Karpas-422 (cell line): Measurements from ENCODE around the gene RALGDS. TPM values are rescaled to one million over a fixed set of nuclear protein-coding genes. Genes with fewer than 3 reads are reported as not detected.
A peak's percentile ranks its signal among the peaks of the same experiment; 100 is the strongest.

Source experiments
- DNase-seq: peaks from one replicate; pipeline ENCODE4 v3.0.0-alpha.2; 2015
- H2AFZ ChIP-seq: fragments of 200-600 bp; sonication (generic); 2 replicates; pipeline ENCODE4 v1.6.1; 2014; ENCODE audit warnings: antibody characterized with exemption, low read length, mixed read lengths
- H3K27ac ChIP-seq: fragments of 200-600 bp; sonication (generic); 2 replicates; pipeline ENCODE4 v1.5.1; 2014; ENCODE audit warnings: mild to moderate bottlenecking, low read length, moderate library complexity
- H3K27me3 ChIP-seq: fragments of 200-600 bp; sonication (generic); 2 replicates; pipeline ENCODE4 v1.6.1; 2014; ENCODE audit warnings: low read length, mixed read lengths
- H3K36me3 ChIP-seq: fragments of 200-600 bp; sonication (generic); 2 replicates; pipeline ENCODE4 v1.6.1; 2014; ENCODE audit warnings: low read length, mixed read lengths; ENCODE audit not compliant: insufficient read depth
- H3K4me1 ChIP-seq: fragments of 200-600 bp; sonication (generic); 2 replicates; pipeline ENCODE4 v1.6.1; 2014; ENCODE audit warnings: mild to moderate bottlenecking, low read length, mixed read lengths
- H3K4me2 ChIP-seq: fragments of 200-600 bp; sonication (generic); 2 replicates; pipeline ENCODE4 v1.6.1; 2014; ENCODE audit warnings: low read length, low read depth, mild to moderate bottlenecking; ENCODE audit not compliant: poor library complexity, severe bottlenecking
- H3K4me3 ChIP-seq: fragments of 200-600 bp; sonication (generic); 2 replicates; pipeline ENCODE4 v1.5.1; 2014; ENCODE audit warnings: mild to moderate bottlenecking, antibody characterized with exemption, low read length, mixed read lengths
- H3K79me2 ChIP-seq: fragments of 200-600 bp; sonication (generic); 2 replicates; pipeline ENCODE4 v1.6.1; 2014; ENCODE audit warnings: mild to moderate bottlenecking, low read length, mixed read lengths
- H3K9ac ChIP-seq: fragments of 200-600 bp; sonication (generic); 2 replicates; pipeline ENCODE4 v1.6.0; 2014; ENCODE audit warnings: low read length
- H3K9me2 ChIP-seq: fragments of 200-600 bp; sonication (generic), shearing (Covaris generic); replicated peaks from 2 replicates; pipeline ENCODE4 v1.6.0; 2014; ENCODE audit warnings: mild to moderate bottlenecking, low read length, moderate library complexity; ENCODE audit not compliant: insufficient read depth
- H3K9me3 ChIP-seq: fragments of 300-700, 200-600 bp; sonication (generic); 2 replicates; pipeline ENCODE4 v1.6.1; 2014; ENCODE audit warnings: low read length, mixed read lengths
- H4K20me1 ChIP-seq: fragments of 200-600 bp; sonication (generic); 2 replicates; pipeline ENCODE4 v1.6.1; 2014; ENCODE audit warnings: mild to moderate bottlenecking, antibody characterized with exemption, low read length, low read depth; ENCODE audit not compliant: insufficient read depth
- total RNA-seq: library from RNA; depleted of rRNA; stranded (reverse); fragments of >200 nt; shearing (Covaris generic); gene quantifications from 2 replicates; pipeline ENCODE4 v1.2.3, GENCODE V29; 2014; ENCODE audit warnings: low replicate concordance

Gene RALGDS
- total RNA-seq, 1 experiment from 2014 or later: 69.2 TPM

DNA sequence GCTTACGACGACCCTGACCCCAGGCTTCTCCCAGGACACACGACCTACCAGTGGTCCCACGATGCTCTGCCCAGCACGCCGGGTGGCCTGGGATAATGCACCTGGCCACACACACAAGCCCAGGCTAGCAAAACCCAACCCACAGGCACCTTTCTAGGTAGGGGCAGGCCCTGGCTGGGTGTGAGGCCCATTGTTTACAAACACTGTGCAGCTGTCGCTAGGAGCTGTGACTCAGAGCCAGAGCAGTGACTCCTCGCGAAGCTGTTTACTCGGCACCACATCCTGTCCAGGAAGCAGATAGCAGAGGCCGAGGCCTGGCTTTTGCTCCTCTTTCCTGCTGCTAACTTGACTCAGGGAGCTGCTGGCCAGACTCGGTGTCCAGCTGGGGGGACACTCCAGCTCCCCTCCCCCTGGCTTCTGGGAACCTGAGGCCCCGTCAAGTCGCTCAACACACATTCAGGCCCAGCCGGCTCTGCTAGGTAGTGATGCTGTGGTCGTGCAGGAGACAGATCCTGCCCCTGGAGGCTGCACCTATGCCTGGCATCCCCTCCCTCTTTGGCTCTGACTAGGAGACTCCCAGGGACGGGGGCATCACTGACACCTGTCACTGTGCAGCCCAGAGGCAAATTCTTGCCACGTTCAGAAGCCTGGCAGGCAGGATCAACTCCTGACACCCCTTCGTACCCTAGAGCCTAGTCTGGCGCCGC is 12.8 kb upstream of the RALGDS start:
- no peak overlapping the region for H3K9ac ChIP-seq
- peaks cover 35% of the 10 kb centered on the region for H3K4me1 ChIP-seq
- H3K9me2 ChIP-seq: no peaks in the 10 kb centered on the region
- H3K36me3 ChIP-seq: no peaks in the 10 kb centered on the region
- no peaks in the 10 kb centered on the region for H3K9me3 ChIP-seq
- no peak overlapping the region for H3K4me2 ChIP-seq
- H3K27ac ChIP-seq: no peak overlapping the region
- peaks cover 65% of the 10 kb centered on the region for H4K20me1 ChIP-seq
- no peak overlapping the region for H3K4me3 ChIP-seq
- H3K27me3 ChIP-seq: no peaks in the 10 kb centered on the region
- DNase-seq: no peak
- peaks cover 89% of the 10 kb centered on the region for H3K79me2 ChIP-seq
- H2AFZ ChIP-seq: no peak overlapping the region

DNA sequence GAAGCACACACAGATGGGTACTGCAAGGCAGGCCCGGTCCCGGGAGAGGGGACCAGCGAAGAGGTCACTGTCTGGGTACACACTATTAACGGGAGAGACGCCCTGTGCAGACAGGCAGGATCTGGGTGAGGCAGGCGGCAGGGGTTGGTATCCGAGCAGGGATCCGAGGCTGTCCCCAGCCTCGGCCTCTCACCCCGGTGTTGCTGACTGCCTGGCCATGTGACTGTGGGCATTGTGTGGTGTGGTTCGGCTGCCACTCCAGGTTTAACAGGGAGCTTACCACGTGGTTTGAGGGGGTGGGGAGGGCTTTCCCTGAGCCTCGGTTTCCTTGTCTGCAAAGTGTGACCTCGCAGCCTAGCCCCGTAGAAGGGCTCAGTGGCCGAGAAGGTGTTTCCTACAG is 11.1 kb upstream of the RALGDS start:
- Histone ChIP-seq H3K27ac (no peak overlapping the region), H3K27me3 (no peaks in the 10 kb centered on the region), H3K4me1 (peaks cover 45% of the 10 kb centered on the region), H3K4me3 (no peak overlapping the region), H3K36me3 (no peaks in the 10 kb centered on the region), H3K4me2 (no peak overlapping the region), H2AFZ (no peak overlapping the region), H4K20me1 (peaks cover 71% of the 10 kb centered on the region), H3K9ac (no peak overlapping the region), H3K9me3 (no peaks in the 10 kb centered on the region), H3K9me2 (no peaks in the 10 kb centered on the region), H3K79me2 (peaks cover 90% of the 10 kb centered on the region)
- no peak for DNase-seq

DNA sequence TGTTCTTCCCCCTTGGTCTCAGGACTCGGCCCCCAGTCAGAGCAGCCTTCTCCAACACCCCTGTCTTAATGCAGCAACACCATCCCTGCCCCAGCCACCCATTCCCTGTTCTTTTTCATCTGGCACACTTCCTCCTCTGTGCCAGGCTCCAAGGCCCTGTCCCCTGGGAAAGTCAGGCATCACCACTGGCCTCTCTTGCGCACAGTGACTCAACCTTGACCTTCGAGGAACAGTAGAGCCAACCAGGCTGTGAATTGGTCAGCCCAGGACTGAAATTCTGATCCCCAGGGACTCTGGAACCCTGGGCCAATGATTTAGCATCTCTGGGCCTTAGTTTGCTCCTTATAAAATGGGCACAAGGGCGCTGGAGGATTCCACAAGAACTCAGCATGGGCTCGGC is 10.5 kb upstream of the RALGDS start:
- 0 out of 2 replicates have a peak overlapping the region, but pooled peaks have one; percentile 35 for H3K27ac ChIP-seq

DNA sequence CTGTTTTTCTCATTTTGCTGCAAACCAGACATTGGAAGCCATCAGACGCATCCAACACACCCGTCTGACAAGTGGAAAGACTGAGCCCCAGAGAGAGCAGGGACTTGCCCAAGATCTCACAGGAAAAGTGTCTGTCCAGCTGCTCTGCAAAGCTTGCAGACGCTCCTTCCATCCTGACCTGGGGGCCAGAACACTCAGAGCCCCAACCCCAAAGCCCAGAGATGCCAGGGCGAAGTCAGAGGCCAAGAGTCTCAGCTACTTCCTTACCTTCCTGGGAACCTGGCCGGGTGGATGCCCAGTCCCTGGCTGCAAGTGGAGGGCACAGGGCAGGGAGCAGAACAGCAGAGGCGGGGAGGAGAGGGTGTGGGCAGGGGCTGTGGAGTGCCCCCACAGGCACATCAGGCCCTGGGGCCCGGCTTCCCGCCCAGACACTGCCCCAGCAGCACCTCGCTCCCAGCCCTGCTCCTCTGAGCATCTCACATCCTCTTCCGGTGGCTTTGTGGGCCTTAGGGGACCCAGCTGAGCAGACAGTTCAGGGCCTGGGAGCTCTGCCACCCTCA is 9.7 kb upstream of the RALGDS start:
- Histone ChIP-seq H4K20me1 (peaks cover 73% of the 10 kb centered on the region), H3K9me3 (no peaks in the 10 kb centered on the region), H3K4me1 (peaks cover 56% of the 10 kb centered on the region), H3K9ac (peak overlapping the region; percentile 36; the same call in 1 of the 2 replicates), H3K27ac (peak overlapping the region; percentile 50; the same call in 1 of the 2 replicates), H3K4me2 (no peak overlapping the region), H3K36me3 (no peaks in the 10 kb centered on the region), H3K4me3 (no peak overlapping the region), H3K79me2 (peaks cover 96% of the 10 kb centered on the region), H3K27me3 (no peaks in the 10 kb centered on the region), H3K9me2 (no peaks in the 10 kb centered on the region), H2AFZ (no peak overlapping the region)
- DNase-seq: peak; percentile 72

More for the DNA sequence above, 10.5 kb upstream of the RALGDS start:
- H3K79me2 ChIP-seq: peaks cover 94% of the 10 kb centered on the region
- H3K36me3 ChIP-seq: no peaks in the 10 kb centered on the region
- peaks cover 51% of the 10 kb centered on the region for H3K4me1 ChIP-seq
- no peaks in the 10 kb centered on the region for H3K9me3 ChIP-seq
- no peaks in the 10 kb centered on the region for H3K9me2 ChIP-seq
- no peaks in the 10 kb centered on the region for H3K27me3 ChIP-seq
- no peak for DNase-seq
- H3K9ac ChIP-seq: peak overlapping the region; percentile 27; the same call in 1 of the 2 replicates
- H3K4me3 ChIP-seq: no peak overlapping the region
- H4K20me1 ChIP-seq: peaks cover 71% of the 10 kb centered on the region
- H3K4me2 ChIP-seq: peak overlapping the region; percentile 26
- H2AFZ ChIP-seq: no peak overlapping the region

DNA sequence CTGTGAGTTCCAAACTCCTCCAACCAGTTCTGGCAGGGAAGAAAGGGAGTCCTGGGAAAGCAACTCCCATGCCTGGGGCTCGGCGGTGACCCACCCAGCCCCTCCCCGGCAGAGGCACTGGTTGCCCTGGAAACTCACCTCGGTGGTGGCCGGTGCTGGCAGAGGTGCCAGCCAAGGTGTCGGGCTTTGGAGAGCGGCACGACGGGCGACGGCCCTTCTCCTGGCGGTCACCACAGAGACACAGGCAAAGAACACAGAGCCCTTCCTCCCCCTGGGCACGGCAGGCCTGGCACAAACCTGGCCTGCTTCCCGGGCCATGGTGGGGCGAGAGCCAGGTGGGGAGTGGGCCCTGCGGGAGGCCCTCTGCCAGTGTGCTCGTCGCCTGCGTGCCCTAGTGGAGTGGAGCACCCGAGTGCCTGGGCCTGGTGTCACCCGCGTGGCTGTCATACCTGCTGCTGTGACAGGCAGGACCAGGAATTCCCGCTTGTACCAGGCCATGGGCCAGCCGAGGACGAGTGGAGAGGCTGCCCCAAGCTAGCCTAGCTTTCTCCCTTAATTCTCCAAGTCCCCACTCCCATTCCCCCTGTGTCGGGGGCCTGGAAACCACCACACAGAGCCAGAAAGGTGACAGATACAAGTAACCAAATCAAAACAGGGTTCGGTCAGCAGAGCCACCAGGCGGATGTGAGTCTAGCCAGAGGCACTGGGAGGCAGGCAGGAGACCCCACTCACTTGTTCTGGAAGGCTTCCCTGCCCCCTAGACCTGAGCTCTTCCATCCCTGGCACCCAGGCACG is 8.2 kb upstream of the RALGDS start:
- no peak for DNase-seq
- H4K20me1 ChIP-seq: peaks cover 66% of the 10 kb centered on the region
- no peaks in the 10 kb centered on the region for H3K36me3 ChIP-seq
- no peak overlapping the region for H3K9ac ChIP-seq
- H3K9me2 ChIP-seq: no peaks in the 10 kb centered on the region
- no peak overlapping the region for H2AFZ ChIP-seq
- H3K4me3 ChIP-seq: no peak overlapping the region
- peaks cover 51% of the 10 kb centered on the region for H3K4me1 ChIP-seq
- peaks cover 93% of the 10 kb centered on the region for H3K79me2 ChIP-seq
- H3K4me2 ChIP-seq: no peak overlapping the region
- H3K27ac ChIP-seq: no peak overlapping the region
- no peaks in the 10 kb centered on the region for H3K27me3 ChIP-seq
- H3K9me3 ChIP-seq: no peaks in the 10 kb centered on the region

DNA sequence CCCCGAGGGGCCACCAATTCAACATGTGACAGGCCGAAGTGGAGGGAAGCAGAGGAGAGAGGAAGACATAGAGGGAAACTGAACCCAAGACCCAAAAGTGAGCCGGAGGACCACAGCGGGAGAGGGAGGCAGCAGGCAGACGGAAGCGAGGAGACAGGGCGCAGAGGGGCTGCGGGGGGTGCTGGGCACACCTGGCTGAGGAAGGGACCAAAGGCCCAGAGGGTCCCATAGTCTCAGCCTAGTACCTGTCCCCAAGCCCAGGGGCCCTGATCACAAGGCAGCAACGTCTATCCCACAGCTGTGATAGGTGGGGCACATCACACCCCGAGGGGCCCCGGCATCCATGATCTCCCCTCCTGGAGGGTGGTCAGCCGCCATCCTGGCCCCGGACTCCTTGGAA is 7.1 kb upstream of the RALGDS start:
- peaks cover 52% of the 10 kb centered on the region for H3K4me1 ChIP-seq

DNA sequence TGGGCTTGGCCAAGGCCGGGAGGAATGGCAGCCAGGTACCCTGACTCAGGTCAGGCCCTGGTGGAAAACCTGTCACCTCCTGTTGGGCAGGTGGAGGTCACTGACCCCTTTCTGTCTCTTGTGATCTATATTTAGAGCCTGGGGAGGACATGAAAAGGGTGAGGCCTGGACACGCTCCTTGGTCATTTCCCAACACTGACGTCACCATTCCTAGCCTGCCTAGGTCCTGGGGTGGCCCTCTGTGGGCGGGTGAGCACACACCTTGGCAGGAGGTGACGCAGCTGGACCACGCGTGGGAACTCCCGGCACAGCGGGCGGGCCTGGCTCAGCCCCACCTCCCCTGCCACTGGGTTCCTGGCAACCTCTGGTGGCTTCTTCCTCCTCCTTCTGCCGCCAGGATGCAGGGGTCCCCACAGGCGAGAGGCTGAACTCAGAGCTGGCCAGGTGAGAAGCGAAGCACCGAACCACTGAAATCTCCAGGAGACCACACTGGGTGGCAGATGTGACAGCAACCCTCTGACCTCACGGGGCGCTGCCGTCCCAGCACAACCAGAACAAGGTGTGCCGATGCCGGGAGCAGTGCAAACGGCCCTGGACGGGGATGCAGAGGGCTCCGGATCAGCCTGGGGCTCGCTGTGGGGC is 6.4 kb upstream of the RALGDS start:
- Histone ChIP-seq H3K27me3 (no peaks in the 10 kb centered on the region), H3K79me2 (peaks cover 80% of the 10 kb centered on the region), H3K4me2 (no peak overlapping the region), H2AFZ (no peak overlapping the region), H3K9me2 (no peaks in the 10 kb centered on the region), H3K27ac (no peak overlapping the region), H3K4me1 (peaks cover 53% of the 10 kb centered on the region), H3K36me3 (no peaks in the 10 kb centered on the region), H3K9me3 (no peaks in the 10 kb centered on the region), H3K9ac (no peak overlapping the region), H3K4me3 (no peak overlapping the region), H4K20me1 (peaks cover 58% of the 10 kb centered on the region; the same call in 1 of the 2 replicates)
- DNase-seq: no peak

More for the DNA sequence above, 7.1 kb upstream of the RALGDS start:
- H3K9ac ChIP-seq: no peak overlapping the region
- no peak overlapping the region for H3K27ac ChIP-seq
- no peaks in the 10 kb centered on the region for H3K27me3 ChIP-seq
- H3K9me3 ChIP-seq: no peaks in the 10 kb centered on the region
- H3K79me2 ChIP-seq: peaks cover 85% of the 10 kb centered on the region
- no peak overlapping the region for H2AFZ ChIP-seq
- H3K36me3 ChIP-seq: no peaks in the 10 kb centered on the region
- no peak for DNase-seq
- peaks cover 62% of the 10 kb centered on the region; the same call in 1 of the 2 replicates for H4K20me1 ChIP-seq
- no peak overlapping the region for H3K4me3 ChIP-seq
- H3K9me2 ChIP-seq: no peaks in the 10 kb centered on the region
- no peak overlapping the region for H3K4me2 ChIP-seq
